RWPE1 (cell line): ENCODE results near the gene CACNA1I.
A peak's percentile ranks its signal among the peaks of the same experiment; 100 is the strongest.

Experiments used
- CTCF ChIA-PET: fragments of 350-600 bp; sonication (Branson Sonifier 250); formaldehyde crosslinking; extraction: SDS; loops from one replicate; lab custom pipeline; 2021; lab: Yijun Ruan, JAX
- POLR2A ChIA-PET: fragments of 400-600 bp; formaldehyde crosslinking; extraction: SDS; loops from one replicate; lab custom pipeline; 2020; ENCODE audit warnings: antibody characterized with exemption; ENCODE audit not compliant: low non-redundant PET; lab: Yijun Ruan, JAX
- DNase-seq: peaks from one replicate; pipeline ENCODE4 v3.0.0; 2012; ENCODE audit warnings: low spot score
- H3K27ac ChIP-seq: fragments of 450-650 bp; 2 replicates; pipeline ENCODE4 v1.5.1; 2017
- CTCF ChIP-seq: fragments of 450-650 bp; conservative IDR thresholded peaks from 2 replicates; pipeline ENCODE4 v1.5.1; 2017; ENCODE audit warnings: low read depth, mild to moderate bottlenecking

CACNA1I gene

GRCh38 chr22:39617342-39617741 is 46.8 kb downstream of the CACNA1I start:
- H3K27ac ChIP-seq: no peak overlapping the region
- POLR2A ChIA-PET: no interaction called here
- TF ChIP-seq CTCF: no peak
- CTCF ChIA-PET: no interaction called here
- DNase-seq: no peak

- POLR2A ChIA-PET: no interaction called here
- no peak for TF ChIP-seq CTCF
- CTCF ChIA-PET: no interaction called here
Observed at GRCh38 chr22:39617970-39618757, 47.6 kb downstream of the CACNA1I start.

GRCh38 chr22:39618996-39619530 is 48.5 kb downstream of the CACNA1I start:
- POLR2A ChIA-PET: no interaction called here
- CTCF ChIA-PET: no interaction called here
- no peak overlapping the region for H3K27ac ChIP-seq
- DNase-seq: no peak
- TF ChIP-seq CTCF: no peak

More at GRCh38 chr22:39617970-39618757, 47.6 kb downstream of the CACNA1I start:
- DNase-seq: no peak
- H3K27ac ChIP-seq: no peak overlapping the region

GRCh38 chr22:39620924-39621690 is 50.6 kb downstream of the CACNA1I start:
- ChIA-PET POLR2A (no interaction called here), CTCF (no interaction called here)
- no peak for TF ChIP-seq CTCF

GRCh38 chr22:39621826-39622225 is 51.3 kb downstream of the CACNA1I start:
- ChIA-PET CTCF (no interaction called here), POLR2A (no interaction called here)
- no peak for TF ChIP-seq CTCF
- no peak for DNase-seq
- no peak overlapping the region for H3K27ac ChIP-seq

More at GRCh38 chr22:39620924-39621690, 50.6 kb downstream of the CACNA1I start:
- H3K27ac ChIP-seq: no peak overlapping the region
- DNase-seq: no peak

- H3K27ac ChIP-seq: no peak overlapping the region
- no peak for DNase-seq
- CTCF ChIA-PET: interaction anchor here (0.6 kb wide), 1 partner anchor 611 kb away, joined by 3 read pairs; no protein-coding TSS in a partner anchor
- POLR2A ChIA-PET: no interaction called here
- TF ChIP-seq CTCF: peak; percentile 40; the same call in 1 of the 2 replicates
Observed at GRCh38 chr22:39622881-39623367, 52.4 kb downstream of the CACNA1I start.
